K562 (cell line): ENCODE measurements around the gene PNRC1. TPM values are rescaled to one million over a fixed set of nuclear protein-coding genes. Genes with fewer than 3 reads are reported as not detected.

Experiments
- ATAC-seq: fragments of 200-7000 bp; cut with Tn5 transposase; 3 replicates; pipeline ENCODE4 v1.9.1; 2020; ENCODE audit warnings: moderate library complexity
- BruUV-seq: library from RNA; stranded (reverse); fragments of 400-500 nt; replicated peaks from 2 replicates; lab custom pipeline; 2021; lab: Mats Ljungman, UMichigan
- CTCF ChIA-PET: fragments of 300-600 bp; formaldehyde crosslinking; extraction: SDS; loops from one replicate; lab custom pipeline; 2021; ENCODE audit warnings: low intra/inter-chr PET ratio; lab: Yijun Ruan, JAX
- POLR2A ChIA-PET: fragments of 300-600, 350-650 bp; sonication (Branson Sonifier 250); formaldehyde crosslinking; extraction: SDS; loops from one replicate; lab custom pipeline; 2021; ENCODE audit warnings: antibody characterized with exemption, inconsistent platforms; lab: Yijun Ruan, JAX
- DNase-seq, 4 experiments: peaks; one replicate each; pipeline versions ENCODE4 v3.0.0 to v3.0.0-alpha.2; 2011 to 2018; ENCODE audit warnings: low spot score in 3 of 4, mixed read lengths in 3 of 4; ENCODE audit errors: extremely low read depth in 1 of 4
- FAIRE-seq: peaks from 2 replicates; lab custom pipeline; 2011; peaks lifted over from hg19 to GRCh38; lab: Jason Lieb, UNC
- H2AFZ ChIP-seq: 2 replicates; pipeline ENCODE4 v1.6.0; 2011; ENCODE audit warnings: low read depth, low read length, control low read depth, inconsistent platforms
- H3K27ac ChIP-seq: fragments of 200-600 bp; 3 replicates; pipeline ENCODE4 v1.8.0; 2011; ENCODE audit warnings: low read depth, mild to moderate bottlenecking, control low read depth, inconsistent platforms, low read length, moderate library complexity, mixed read lengths; ENCODE audit errors: extremely low read depth
- H3K27me3 ChIP-seq, 2 experiments: fragments of 300-600 bp in 1 of 2; 2 replicates in 1 of 2; 3 replicates in 1 of 2; pipeline versions ENCODE4 v1.6.0 to v1.8.0; 2011; ENCODE audit warnings: inconsistent platforms in 2 of 2, low read length in 2 of 2, mild to moderate bottlenecking in 1 of 2, mixed read lengths in 1 of 2, moderate library complexity in 1 of 2; ENCODE audit not compliant: control insufficient read depth in 2 of 2, insufficient read depth in 2 of 2
- H3K36me3 ChIP-seq: fragments of 300-600 bp; 3 replicates; pipeline ENCODE4 v1.8.0; 2011; ENCODE audit warnings: mild to moderate bottlenecking, low read length, inconsistent platforms; ENCODE audit not compliant: control insufficient read depth, insufficient read depth
- H3K4me1 ChIP-seq, 2 experiments: fragments of 200-600 bp in 1 of 2; replicated peaks in 1 of 2; 2 replicates in 1 of 2; 3 replicates in 1 of 2; pipeline versions ENCODE4 v1.5.1 to v1.8.0; 2011; ENCODE audit warnings: inconsistent platforms in 2 of 2, low read length in 2 of 2, mild to moderate bottlenecking in 1 of 2, mixed read lengths in 1 of 2, moderate library complexity in 1 of 2; ENCODE audit not compliant: control insufficient read depth in 2 of 2, insufficient read depth in 2 of 2
- H3K4me2 ChIP-seq: 2 replicates; pipeline ENCODE4 v1.6.1; 2011; ENCODE audit warnings: low read length, control low read depth, inconsistent platforms, mixed read lengths; ENCODE audit not compliant: insufficient read depth
- H3K4me3 ChIP-seq: fragments of 200-600 bp; sonication (generic), shearing (Covaris generic); 2 replicates; pipeline ENCODE4 v1.5.1; 2016; ENCODE audit warnings: control low read depth, inconsistent platforms
- H3K79me2 ChIP-seq: fragments of 200-600 bp; 3 replicates; pipeline ENCODE4 v1.8.0; 2011; ENCODE audit warnings: low read length, inconsistent platforms; ENCODE audit not compliant: control insufficient read depth, insufficient read depth
- H3K9ac ChIP-seq, 2 experiments: 2 replicates each; pipeline versions ENCODE4 v1.6.0 to v1.6.1; 2011; ENCODE audit warnings: low read depth in 2 of 2, low read length in 2 of 2, control low read depth in 1 of 2, inconsistent platforms in 1 of 2, mild to moderate bottlenecking in 1 of 2, mixed read lengths in 1 of 2; ENCODE audit not compliant: insufficient read depth in 1 of 2
- H3K9me1 ChIP-seq: one replicate; pipeline ENCODE4 v1.6.0; 2011; ENCODE audit warnings: inconsistent platforms, mild to moderate bottlenecking, low read length, moderate library complexity; ENCODE audit not compliant: control insufficient read depth, insufficient read depth
- H3K9me3 ChIP-seq: replicated peaks from 2 replicates; pipeline ENCODE4 v1.5.1; 2011; ENCODE audit warnings: low read depth, low read length, inconsistent platforms; ENCODE audit not compliant: control insufficient read depth, insufficient read depth
- H4K20me1 ChIP-seq: replicated peaks from 2 replicates; pipeline ENCODE4 v1.6.1; 2011; ENCODE audit warnings: low read length, inconsistent platforms, mixed read lengths; ENCODE audit not compliant: control insufficient read depth, insufficient read depth
- BCL6 ChIP-seq: fragments of 250-450 bp; sonication (Bioruptor Pico); IDR thresholded peaks from 2 replicates; pipeline ENCODE4 v1.4.0; 2020
- CEBPG ChIP-seq, 3 experiments: fragments of 200-800 bp in 1 of 3; sonication (Bioruptor generic) in 1 of 3; sonication (generic) in 1 of 3; formaldehyde crosslinking in 1 of 3; IDR thresholded peaks in 2 of 3; conservative IDR thresholded peaks in 1 of 3; 2 replicates each; pipeline versions ENCODE4 v1.6.1 to v1.8.0; 2016 to 2022; ENCODE audit warnings: missing compliant biosample characterization in 2 of 3, missing genetic modification characterization in 2 of 3, mild to moderate bottlenecking in 1 of 3, missing genetic modification reagents in 1 of 3
- E2F5 ChIP-seq: sonication (generic); formaldehyde crosslinking; IDR thresholded peaks from 2 replicates; pipeline ENCODE4 v1.8.0; 2022; ENCODE audit warnings: mild to moderate bottlenecking, missing genetic modification reagents
- FOXK2 ChIP-seq, 2 experiments: fragments of 450-650 bp; IDR thresholded peaks in 1 of 2; conservative IDR thresholded peaks in 1 of 2; 2 replicates each; pipeline ENCODE4 v1.6.1; 2016; ENCODE audit warnings: low read depth in 2 of 2, mild to moderate bottlenecking in 1 of 2
- HDAC3 ChIP-seq: fragments of 450-650 bp; IDR thresholded peaks from 2 replicates; pipeline ENCODE4 v1.6.1; 2018; ENCODE audit warnings: borderline replicate concordance, mild to moderate bottlenecking, moderate library complexity; ENCODE audit not compliant: partially characterized antibody
- KDM5B ChIP-seq: fragments of 200-600 bp; sonication (generic); IDR thresholded peaks from 2 replicates; pipeline ENCODE4 v1.6.1; 2012; ENCODE audit warnings: low read depth, mild to moderate bottlenecking, moderate library complexity, low read length, control low read depth, inconsistent platforms; ENCODE audit not compliant: insufficient replicate concordance
- KLF10 ChIP-seq: fragments of 250-450 bp; sonication (Bioruptor Pico); IDR thresholded peaks from 2 replicates; pipeline ENCODE4 v1.6.1; 2021; ENCODE audit warnings: matching md5 sums
- MAX ChIP-seq: sonication (generic); formaldehyde crosslinking; IDR thresholded peaks from 2 replicates; pipeline ENCODE4 v1.9.0; 2022; ENCODE audit warnings: mild to moderate bottlenecking, missing genetic modification reagents
- NEUROD1 ChIP-seq: fragments of 150-350 bp; IDR thresholded peaks from 2 replicates; pipeline ENCODE4 v1.6.1; 2014; ENCODE audit warnings: borderline replicate concordance, low read length, low read depth; ENCODE audit not compliant: partially characterized antibody
- SIN3A ChIP-seq, 2 experiments: fragments of 150-350 bp in 1 of 2; IDR thresholded peaks; 2 replicates each; pipeline ENCODE4 v1.6.1; 2011 to 2016; ENCODE audit warnings: borderline replicate concordance in 2 of 2, low read depth in 2 of 2, low read length in 2 of 2, mild to moderate bottlenecking in 2 of 2, moderate library complexity in 2 of 2; ENCODE audit not compliant: control insufficient read depth in 1 of 2
- SMARCE1 ChIP-seq: fragments of 450-650 bp; IDR thresholded peaks from 2 replicates; pipeline ENCODE4 v1.7.1; 2016; ENCODE audit warnings: mild to moderate bottlenecking
- ZNF561 ChIP-seq: fragments of 450-650 bp; formaldehyde crosslinking; conservative IDR thresholded peaks from 2 replicates; pipeline ENCODE4 v1.4.0; 2020; ENCODE audit warnings: mild to moderate bottlenecking, moderate library complexity
- WGBS: fragments of 100-300 bp; shearing (Covaris generic); methylation state at CpG from one replicate; pipeline ENCODE4 v1.1.6; 2016; ENCODE audit warnings: low coverage, mixed read lengths; ENCODE audit not compliant: insufficient coverage; ENCODE audit errors: missing lambda C conversion rate; 5-methylcytosine and 5-hydroxymethylcytosine counted together
- in situ Hi-C: fragments of 300-500 bp; cut with MboI; formaldehyde crosslinking; loops from 4 replicates; pipeline ENCODE4 v1.15.0; 2018; ENCODE audit warnings: inconsistent platforms, mixed read lengths
- intact Hi-C: fragments of 100-400 bp; cut with micrococcal nuclease; formaldehyde crosslinking; loops from 2 replicates; pipeline ENCODE4 v1.14.2; 2022
- polyA plus RNA-seq, 8 experiments: library from polyadenylated mRNA; depleted of rRNA in 4 of 8; stranded (reverse) in 5 of 8; unstranded in 3 of 8; fragments of >200 nt; fragmentation: Nextera tagmentation in 2 of 8; fragmentation: Illumina TruSeq in 1 of 8; extraction: Ambion mirVana in 2 of 8; extraction: Trizol in 1 of 8; gene quantifications; 2 replicates each; pipeline versions ENCODE4 v1.2.1 to v1.2.3, GENCODE V29; 2011 to 2014; ENCODE audit warnings: inconsistent platforms in 1 of 8, missing spikeins in 1 of 8
- total RNA-seq, 7 experiments: library from RNA; depleted of rRNA in 6 of 7; stranded (reverse); fragments of >200 nt in 6 of 7; fragmentation: Illumina TruSeq in 2 of 7; extraction: Trizol in 2 of 7; gene quantifications; 2 replicates each; pipeline versions ENCODE4 v1.2.1 to v1.2.3, GENCODE V29; 2011 to 2021; ENCODE audit warnings: low replicate concordance in 1 of 7

PNRC1 gene
- total and polyA plus RNA-seq, 9 of the 15 experiments (the other 6 are each of a cell fraction or from before 2014, with no cell fraction given): 1.2 to 10.8 (median 6.5) TPM

- intact Hi-C loops: no loop called here
- no peak for TF ChIP-seq FOXK2 (conservative IDR thresholded peaks at IDR 0.05 in 1 of 2, IDR thresholded peaks at IDR 0.05 in 1 of 2; ENCODE audit: low read depth in 2 of 2)
Observed at GRCh38 chr6:89116702-89117101, 36.2 kb downstream of the PNRC1 start.

GRCh38 chr6:89117211-89118108, 36.9 kb downstream of the PNRC1 start, which contains the start of gene SRSF12:
SRSF12 (minus strand) TSS chr6:89118071; CDS start chr6:89117887, 184 bp downstream.
- in situ Hi-C loops: no loop called here
- DNase-seq: no peak
- Histone ChIP-seq H3K4me3 (no peak within 1 kb of the TSS), H3K4me2 (no peak within 1 kb of the TSS), H4K20me1 (no peaks in the 10 kb centered on the region), H3K9me3 (no peaks in the 10 kb centered on the region), H2AFZ (no peak within 1 kb of the TSS), H3K27ac (no peak within 1 kb of the TSS), H3K4me1 (no peaks in the 10 kb centered on the region), H3K36me3 (no peaks in the 10 kb centered on the region), H3K79me2 (no peaks in the 10 kb centered on the region), H3K9me1 (no peaks in the 10 kb centered on the region), H3K9ac (no peak within 1 kb of the TSS), H3K27me3 (no peaks in the 10 kb centered on the region; a peak in 1 of 5 replicates)
- BruUV-seq: no TSS peak
- 44% methylated on average over 11 of the region's 106 CpGs for WGBS
- ATAC-seq: no peak
- POLR2A ChIA-PET: no interaction called here
- FAIRE-seq: no peak
- CTCF ChIA-PET: no interaction called here
- intact Hi-C loops: no loop called here
- TF ChIP-seq KDM5B (no peak), NEUROD1 (no peak), ZNF561 (CRISPR knock-in tag) (no peak), MAX (CRISPR knock-in tag) (no peak), KLF10 (CRISPR knock-in tag) (no peak), BCL6 (CRISPR knock-in tag) (no peak), CEBPG (CRISPR knock-in tag; IDR thresholded peaks at IDR 0.05) (no peak), CEBPG (tag; conservative IDR thresholded peaks at IDR 0.05 in 1 of 2, IDR thresholded peaks at IDR 0.05 in 1 of 2) (no peak), SMARCE1 (no peak), E2F5 (CRISPR knock-in tag) (no peak), HDAC3 (no peak), SIN3A (IDR thresholded peaks at IDR 0.05; ENCODE audit: borderline replicate concordance in 2 of 2, control insufficient read depth in 1 of 2, low read depth in 2 of 2, low read length in 2 of 2) (no peak)

More at GRCh38 chr6:89116702-89117101, 36.2 kb downstream of the PNRC1 start:
- CTCF ChIA-PET: no interaction called here
- H3K9me3 ChIP-seq: no peaks in the 10 kb centered on the region
- H3K27me3 ChIP-seq: no peaks in the 10 kb centered on the region; a peak in 1 of 5 replicates
- H3K27ac ChIP-seq: no peak overlapping the region
- H3K4me1 ChIP-seq: no peaks in the 10 kb centered on the region
- no peaks in the 10 kb centered on the region for H3K9me1 ChIP-seq
- no peak overlapping the region for H3K4me3 ChIP-seq
- 10% methylated on average over 6 of the region's 6 CpGs for WGBS
- no peak for FAIRE-seq
- in situ Hi-C loops: no loop called here
- H3K79me2 ChIP-seq: no peaks in the 10 kb centered on the region
- no peak for ATAC-seq
- POLR2A ChIA-PET: no interaction called here
- no peak overlapping the region for H2AFZ ChIP-seq
- no TSS peak for BruUV-seq
- no peak overlapping the region for H3K4me2 ChIP-seq
- H4K20me1 ChIP-seq: no peaks in the 10 kb centered on the region
- H3K9ac ChIP-seq: no peak overlapping the region
- no peaks in the 10 kb centered on the region for H3K36me3 ChIP-seq
- no peak for DNase-seq
